ENCODE results near the gene SLC23A2.

SLC23A2 gene

GRCh38 chr20:4829514-4830215 lies 171.6 kb downstream of the SLC23A2 start:
- no peak overlapping the region for H3K4me3 ChIP-seq (ENCODE audit: low read length)
- TF ChIP-seq CTCF (conservative IDR thresholded peaks at IDR 0.05; ENCODE audit: low read depth, low read length), result no peak
- DNase-seq (ENCODE audit: low read depth), result no peak

GRCh38 chr20:4828830-4829513 lies 172.3 kb downstream of the SLC23A2 start:
- no peak for TF ChIP-seq CTCF (conservative IDR thresholded peaks at IDR 0.05; ENCODE audit: low read depth, low read length)
- DNase-seq (ENCODE audit: low read depth), result no peak
- no peak overlapping the region for H3K4me3 ChIP-seq (ENCODE audit: low read length)

- H3K4me3 ChIP-seq (ENCODE audit: low read length), result peak overlapping the region; percentile 61
- no peak for DNase-seq (ENCODE audit: low read depth)
- no peak for TF ChIP-seq CTCF (conservative IDR thresholded peaks at IDR 0.05; ENCODE audit: low read depth, low read length)
Observed at GRCh38 chr20:4821590-4821989, 179.7 kb downstream of the SLC23A2 start.

GRCh38 chr20:4820806-4821518 lies 180.3 kb downstream of the SLC23A2 start:
- TF ChIP-seq CTCF (conservative IDR thresholded peaks at IDR 0.05; ENCODE audit: low read depth, low read length), result no peak
- no peak overlapping the region for H3K4me3 ChIP-seq (ENCODE audit: low read length)
- DNase-seq (ENCODE audit: low read depth), result peak; percentile 12

- no peak overlapping the region for H3K4me3 ChIP-seq (ENCODE audit: low read length)
- TF ChIP-seq CTCF (conservative IDR thresholded peaks at IDR 0.05; ENCODE audit: low read depth, low read length), result no peak
- no peak for DNase-seq (ENCODE audit: low read depth)
Observed at GRCh38 chr20:4819901-4820300, 181.4 kb downstream of the SLC23A2 start.

- peak; percentile 15 for TF ChIP-seq CTCF (conservative IDR thresholded peaks at IDR 0.05; ENCODE audit: low read depth, low read length)
- H3K4me3 ChIP-seq (ENCODE audit: low read length), result no peak overlapping the region
- DNase-seq (ENCODE audit: low read depth), result no peak
Observed at GRCh38 chr20:4817230-4817671, 184.1 kb downstream of the SLC23A2 start.
